ENCODE measurements around the gene SCIMP. TPM values are rescaled to one million over a fixed set of nuclear protein-coding genes. Genes with fewer than 3 reads are reported as not detected.

SCIMP gene
- total RNA-seq, 1 experiment from 2014 or later, result not detected

GRCh38 chr17:5211458-5211857 lies 23.2 kb downstream of the SCIMP start:
- peaks cover 6% of the 10 kb centered on the region for H3K36me3 Mint-ChIP-seq (ENCODE audit: insufficient read depth, unreplicated experiment)
- intact Hi-C loops (cut with micrococcal nuclease), result no loop called here
- H3K9me3 Mint-ChIP-seq (ENCODE audit: unreplicated experiment), result no peaks in the 10 kb centered on the region
- no peaks in the 10 kb centered on the region for H3K4me1 Mint-ChIP-seq (ENCODE audit: insufficient read depth, unreplicated experiment)
- POLR2A ChIA-PET, result no interaction called here
- TF ChIP-seq CTCF (IDR thresholded peaks at IDR 0.05; ENCODE audit: unreplicated experiment), result no peak
- no peak for DNase-seq (ENCODE audit: unreplicated experiment)
- BruUV-seq (replicated peaks), result no TSS peak
- no peaks in the 10 kb centered on the region for H3K27me3 Mint-ChIP-seq (ENCODE audit: insufficient read depth, unreplicated experiment)
- H3K4me3 Mint-ChIP-seq (ENCODE audit: unreplicated experiment), result no peak overlapping the region
- H3K27ac Mint-ChIP-seq (ENCODE audit: low read depth, unreplicated experiment), result no peak overlapping the region
- CTCF ChIA-PET, result interaction anchor here (0.5 kb wide), 1 partner anchor 14 kb away, joined by 3 read pairs; no protein-coding TSS in a partner anchor

- no peak overlapping the region for H3K4me3 Mint-ChIP-seq (ENCODE audit: unreplicated experiment)
- CTCF ChIA-PET, result no interaction called here
- no peak for TF ChIP-seq CTCF (IDR thresholded peaks at IDR 0.05; ENCODE audit: unreplicated experiment)
- POLR2A ChIA-PET, result interaction anchor here (0.6 kb wide), 1 partner anchor 193 kb away, joined by 3 read pairs; no protein-coding TSS in a partner anchor
- H3K4me1 Mint-ChIP-seq (ENCODE audit: insufficient read depth, unreplicated experiment), result no peaks in the 10 kb centered on the region
- no peaks in the 10 kb centered on the region for H3K9me3 Mint-ChIP-seq (ENCODE audit: unreplicated experiment)
- intact Hi-C loops (cut with micrococcal nuclease), result no loop called here
- DNase-seq (ENCODE audit: unreplicated experiment), result no peak
- H3K27me3 Mint-ChIP-seq (ENCODE audit: insufficient read depth, unreplicated experiment), result no peaks in the 10 kb centered on the region
- no peak overlapping the region for H3K27ac Mint-ChIP-seq (ENCODE audit: low read depth, unreplicated experiment)
- peaks cover 6% of the 10 kb centered on the region for H3K36me3 Mint-ChIP-seq (ENCODE audit: insufficient read depth, unreplicated experiment)
- BruUV-seq (replicated peaks), result no TSS peak
These were observed 23.9 kb downstream of the SCIMP start for GRCh38 chr17:5210614-5211252.

- intact Hi-C loops (cut with micrococcal nuclease), result no loop called here
- Mint-ChIP-seq H3K4me3 (ENCODE audit: unreplicated experiment) (no peak overlapping the region), H3K4me1 (ENCODE audit: insufficient read depth, unreplicated experiment) (no peaks in the 10 kb centered on the region), H3K9me3 (ENCODE audit: unreplicated experiment) (no peaks in the 10 kb centered on the region), H3K27ac (ENCODE audit: low read depth, unreplicated experiment) (no peak overlapping the region), H3K27me3 (ENCODE audit: insufficient read depth, unreplicated experiment) (no peaks in the 10 kb centered on the region), H3K36me3 (ENCODE audit: insufficient read depth, unreplicated experiment) (peaks cover 6% of the 10 kb centered on the region)
- POLR2A ChIA-PET, result interaction anchor here (0.6 kb wide), 1 partner anchor 194 kb away, joined by 3 read pairs; no protein-coding TSS in a partner anchor
- no TSS peak for BruUV-seq (replicated peaks)
- CTCF ChIA-PET, result no interaction called here
- DNase-seq (ENCODE audit: unreplicated experiment), result no peak
- TF ChIP-seq CTCF (IDR thresholded peaks at IDR 0.05; ENCODE audit: unreplicated experiment), result no peak
These were observed 24.6 kb downstream of the SCIMP start for GRCh38 chr17:5210091-5210490.

- no peak for DNase-seq (ENCODE audit: unreplicated experiment)
- Mint-ChIP-seq H3K4me1 (ENCODE audit: insufficient read depth, unreplicated experiment) (no peaks in the 10 kb centered on the region), H3K4me3 (ENCODE audit: unreplicated experiment) (no peak overlapping the region), H3K9me3 (ENCODE audit: unreplicated experiment) (no peaks in the 10 kb centered on the region), H3K36me3 (ENCODE audit: insufficient read depth, unreplicated experiment) (peaks cover 6% of the 10 kb centered on the region), H3K27me3 (ENCODE audit: insufficient read depth, unreplicated experiment) (no peaks in the 10 kb centered on the region), H3K27ac (ENCODE audit: low read depth, unreplicated experiment) (no peak overlapping the region)
- no peak for TF ChIP-seq CTCF (IDR thresholded peaks at IDR 0.05; ENCODE audit: unreplicated experiment)
- intact Hi-C loops (cut with micrococcal nuclease), result no loop called here
- ChIA-PET CTCF (no interaction called here), POLR2A (no interaction called here)
- BruUV-seq (replicated peaks), result no TSS peak
These were observed 25.3 kb downstream of the SCIMP start for GRCh38 chr17:5209396-5209795.
